ENCODE results near the gene ZBED5.

DNA sequence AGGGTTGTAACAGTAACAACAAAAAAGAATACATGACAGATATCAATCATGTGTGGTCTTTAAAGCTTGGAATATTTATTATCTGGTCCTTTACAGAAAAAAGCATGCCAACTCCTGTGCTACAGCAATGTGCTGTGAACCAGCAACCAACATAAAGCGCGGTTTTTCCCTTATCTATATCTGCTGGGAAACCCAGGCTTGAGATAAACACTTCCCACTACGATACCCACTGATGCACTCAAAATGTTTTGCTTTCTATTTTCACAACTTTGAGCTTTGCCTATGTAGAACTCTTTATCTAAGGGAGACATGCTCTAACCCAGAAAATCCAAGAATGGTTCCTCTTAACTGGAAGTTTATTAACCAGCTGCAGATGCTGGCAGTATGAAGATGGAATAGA is 19.0 kb downstream of the ZBED5 start:
- TF ChIP-seq, protein P1, sequence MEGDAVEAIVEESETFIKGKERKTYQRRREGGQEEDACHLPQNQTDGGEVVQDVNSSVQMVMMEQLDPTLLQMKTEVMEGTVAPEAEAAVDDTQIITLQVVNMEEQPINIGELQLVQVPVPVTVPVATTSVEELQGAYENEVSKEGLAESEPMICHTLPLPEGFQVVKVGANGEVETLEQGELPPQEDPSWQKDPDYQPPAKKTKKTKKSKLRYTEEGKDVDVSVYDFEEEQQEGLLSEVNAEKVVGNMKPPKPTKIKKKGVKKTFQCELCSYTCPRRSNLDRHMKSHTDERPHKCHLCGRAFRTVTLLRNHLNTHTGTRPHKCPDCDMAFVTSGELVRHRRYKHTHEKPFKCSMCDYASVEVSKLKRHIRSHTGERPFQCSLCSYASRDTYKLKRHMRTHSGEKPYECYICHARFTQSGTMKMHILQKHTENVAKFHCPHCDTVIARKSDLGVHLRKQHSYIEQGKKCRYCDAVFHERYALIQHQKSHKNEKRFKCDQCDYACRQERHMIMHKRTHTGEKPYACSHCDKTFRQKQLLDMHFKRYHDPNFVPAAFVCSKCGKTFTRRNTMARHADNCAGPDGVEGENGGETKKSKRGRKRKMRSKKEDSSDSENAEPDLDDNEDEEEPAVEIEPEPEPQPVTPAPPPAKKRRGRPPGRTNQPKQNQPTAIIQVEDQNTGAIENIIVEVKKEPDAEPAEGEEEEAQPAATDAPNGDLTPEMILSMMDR (IDR thresholded peaks at IDR 0.05; ENCODE audit: poor library complexity): no peak
- no peak for TF ChIP-seq EZH2 (IDR thresholded peaks at IDR 0.05; ENCODE audit: borderline replicate concordance)
- TF ChIP-seq EZH2phosphoT487 (IDR thresholded peaks at IDR 0.05; ENCODE audit: low read depth, severe bottlenecking, unreplicated experiment): no peak

Data from hepatocyte (in vitro differentiated cells).